Neuronal stem cell (in vitro differentiated cells): ENCODE results near the gene LGR5.

Source experiments
- DNase-seq: peaks from one replicate; pipeline ENCODE4 v3.0.0-alpha.2; 2013; ENCODE audit warnings: low spot score
- H2AFZ ChIP-seq: one replicate; pipeline ENCODE4 v1.6.1; 2013; ENCODE audit warnings: mild to moderate bottlenecking, low read length, inconsistent platforms
- H2AK5ac ChIP-seq: 2 replicates; pipeline ENCODE4 v1.6.1; 2013; ENCODE audit warnings: low read depth, mild to moderate bottlenecking, inconsistent platforms, low read length, moderate library complexity, mixed read lengths
- H2BK120ac ChIP-seq: 2 replicates; pipeline ENCODE4 v1.6.1; 2013; ENCODE audit warnings: low read depth, mild to moderate bottlenecking, inconsistent platforms, low read length, moderate library complexity, mixed read lengths
- H2BK12ac ChIP-seq: one replicate; pipeline ENCODE4 v1.6.1; 2013; ENCODE audit warnings: low read length, inconsistent platforms
- H2BK15ac ChIP-seq: 2 replicates; pipeline ENCODE4 v1.6.1; 2013; ENCODE audit warnings: mild to moderate bottlenecking, low read length, inconsistent platforms, mixed read lengths
- H2BK5ac ChIP-seq: one replicate; pipeline ENCODE4 v1.6.1; 2013; ENCODE audit warnings: inconsistent platforms, mild to moderate bottlenecking, low read length, moderate library complexity
- H3K14ac ChIP-seq: one replicate; pipeline ENCODE4 v1.6.1; 2013; ENCODE audit warnings: low read length, inconsistent platforms
- H3K18ac ChIP-seq: 2 replicates; pipeline ENCODE4 v1.6.1; 2013; ENCODE audit warnings: low read length, inconsistent platforms
- H3K23ac ChIP-seq: 2 replicates; pipeline ENCODE4 v1.6.1; 2013; ENCODE audit warnings: low read depth, mild to moderate bottlenecking, mixed read lengths, low read length, inconsistent platforms; ENCODE audit not compliant: poor library complexity
- H3K27ac ChIP-seq: replicated peaks from 3 replicates; pipeline ENCODE4 v1.5.1; 2013; ENCODE audit warnings: low read length, inconsistent platforms
- H3K27me3 ChIP-seq, 3 experiments: 2 replicates each; pipeline ENCODE4 v1.6.1; 2013; ENCODE audit warnings: low read length in 3 of 3, mild to moderate bottlenecking in 2 of 3, inconsistent platforms in 1 of 3, low read depth in 1 of 3, mixed read lengths in 1 of 3, moderate library complexity in 1 of 3; ENCODE audit not compliant: control insufficient read depth in 3 of 3, insufficient read depth in 3 of 3
- H3K36me3 ChIP-seq, 2 donors: replicated peaks in 1 of 2; 2 replicates each; pipeline ENCODE4 v1.6.1; 2013; ENCODE audit warnings: low read length in 2 of 2; ENCODE audit not compliant: control insufficient read depth in 2 of 2, insufficient read depth in 2 of 2
- H3K4ac ChIP-seq: 2 replicates; pipeline ENCODE4 v1.6.1; 2013; ENCODE audit warnings: inconsistent platforms, mild to moderate bottlenecking, low read length, moderate library complexity
- H3K4me1 ChIP-seq, 2 donors: 1 replicate in 1 of 2; 2 replicates in 1 of 2; pipeline ENCODE4 v1.6.1; 2013; ENCODE audit warnings: low read length in 2 of 2, low read depth in 1 of 2; ENCODE audit not compliant: control insufficient read depth in 2 of 2, insufficient read depth in 1 of 2
- H3K4me2 ChIP-seq: one replicate; pipeline ENCODE4 v1.6.1; 2013; ENCODE audit warnings: mild to moderate bottlenecking, low read length, inconsistent platforms; ENCODE audit not compliant: insufficient read depth, poor library complexity, severe bottlenecking
- H3K4me3 ChIP-seq, 2 donors: 2 replicates each; pipeline ENCODE4 v1.5.1; 2013; ENCODE audit warnings: low read length in 2 of 2, mild to moderate bottlenecking in 2 of 2, inconsistent platforms in 1 of 2, moderate library complexity in 1 of 2
- H3K79me1 ChIP-seq: one replicate; pipeline ENCODE4 v1.6.1; 2013; ENCODE audit warnings: low read depth, mild to moderate bottlenecking, inconsistent platforms, low read length, moderate library complexity
- H3K9ac ChIP-seq: one replicate; pipeline ENCODE4 v1.6.1; 2013; ENCODE audit warnings: mild to moderate bottlenecking, low read depth, low read length, inconsistent platforms; ENCODE audit not compliant: poor library complexity
- H3K9me3 ChIP-seq, 2 donors: replicated peaks in 1 of 2; 2 replicates each; pipeline versions ENCODE3 to v1.6.1; 2013; ENCODE audit warnings: low read length in 2 of 2, mild to moderate bottlenecking in 2 of 2, inconsistent platforms in 1 of 2, low read depth in 1 of 2, mixed read lengths in 1 of 2, moderate library complexity in 1 of 2; ENCODE audit not compliant: control insufficient read depth in 2 of 2, insufficient read depth in 1 of 2
- H4K8ac ChIP-seq: one replicate; pipeline ENCODE4 v1.6.1; 2013; ENCODE audit warnings: low read depth, mild to moderate bottlenecking, inconsistent platforms, low read length, moderate library complexity
- H4K91ac ChIP-seq: one replicate; pipeline ENCODE4 v1.6.1; 2013; ENCODE audit warnings: low read length, low read depth, mild to moderate bottlenecking, inconsistent platforms; ENCODE audit not compliant: poor library complexity
- WGBS, 2 donors: extraction: QIAGEN DNeasy Blood & Tissue Kit; methylation state at CpG; one replicate each; pipeline ENCODE4 v1.1.7; 2013; ENCODE audit warnings: missing lambda C conversion rate in 2 of 2, mixed read lengths in 1 of 2; ENCODE audit not compliant: insufficient read length in 2 of 2, insufficient replicate concordance in 1 of 2; ENCODE audit errors: extremely low coverage in 2 of 2; 5-methylcytosine and 5-hydroxymethylcytosine counted together

LGR5 gene

GRCh38 chr12:71594214-71594948 lies 154.8 kb downstream of the LGR5 start:
- Histone ChIP-seq H3K14ac (no peak overlapping the region), H3K9ac (no peak overlapping the region), H3K4me2 (no peak overlapping the region), H4K8ac (no peak overlapping the region), H3K4me3 (no peak overlapping the region), H2AFZ (peak overlapping the region; percentile 45), H3K9me3 (no peaks in the 10 kb centered on the region), H3K4me1 (peaks cover 0 to 3% of the 10 kb centered on the region in 2 donors), H3K27ac (no peak overlapping the region), H4K91ac (no peak overlapping the region), H3K4ac (no peak overlapping the region), H2BK15ac (no peak overlapping the region), H3K27me3 (no peaks in the 10 kb centered on the region), H2BK5ac (no peak overlapping the region), H2BK12ac (no peak overlapping the region), H3K79me1 (no peaks in the 10 kb centered on the region), H3K36me3 (no peaks in the 10 kb centered on the region), H2AK5ac (no peak overlapping the region), H2BK120ac (no peak overlapping the region), H3K23ac (no peak overlapping the region), H3K18ac (no peak overlapping the region)
- WGBS, 2 donors, result no CpG with 5 or more reads among the region's 5 CpGs
- no peak for DNase-seq

GRCh38 chr12:71599210-71599609 lies 159.6 kb downstream of the LGR5 start:
- Histone ChIP-seq H3K9ac (no peak overlapping the region), H3K9me3 (no peaks in the 10 kb centered on the region), H3K4me3 (no peak overlapping the region), H2BK5ac (no peak overlapping the region), H3K4me2 (no peak overlapping the region), H3K27me3 (no peaks in the 10 kb centered on the region), H4K91ac (no peak overlapping the region), H2AK5ac (no peak overlapping the region), H3K18ac (no peak overlapping the region), H2BK12ac (no peak overlapping the region), H3K79me1 (no peaks in the 10 kb centered on the region), H3K27ac (no peak overlapping the region), H3K23ac (no peak overlapping the region), H2BK120ac (no peak overlapping the region), H3K4ac (no peak overlapping the region), H2BK15ac (no peak overlapping the region), H3K14ac (no peak overlapping the region), H4K8ac (no peak overlapping the region), H2AFZ (no peak overlapping the region), H3K36me3 (no peaks in the 10 kb centered on the region), H3K4me1 (no peaks in the 10 kb centered on the region)
- no peak for DNase-seq

GRCh38 chr12:71601546-71601945 lies 161.9 kb downstream of the LGR5 start:
- no peak overlapping the region for H2AFZ ChIP-seq
- H3K27ac ChIP-seq, result no peak overlapping the region
- H2BK120ac ChIP-seq, result no peak overlapping the region
- H2AK5ac ChIP-seq, result no peak overlapping the region
- no peak for DNase-seq
- H3K9ac ChIP-seq, result no peak overlapping the region
- no peak overlapping the region for H3K23ac ChIP-seq
- no peak overlapping the region for H3K4ac ChIP-seq
- no peak overlapping the region for H3K14ac ChIP-seq
- no peak overlapping the region for H2BK15ac ChIP-seq
- no peak overlapping the region for H3K18ac ChIP-seq
- H3K27me3 ChIP-seq, result no peaks in the 10 kb centered on the region
- no peaks in the 10 kb centered on the region for H3K9me3 ChIP-seq
- no peak overlapping the region for H4K8ac ChIP-seq
- H2BK12ac ChIP-seq, result no peak overlapping the region
- no peak overlapping the region for H2BK5ac ChIP-seq
- no peak overlapping the region for H4K91ac ChIP-seq
- H3K4me1 ChIP-seq, result no peaks in the 10 kb centered on the region
- peaks cover 0 to 14% of the 10 kb centered on the region in 2 donors for H3K36me3 ChIP-seq
- H3K4me3 ChIP-seq, result no peak overlapping the region
- no peaks in the 10 kb centered on the region for H3K79me1 ChIP-seq
- no peak overlapping the region for H3K4me2 ChIP-seq

- Histone ChIP-seq H3K27ac (no peak overlapping the region), H3K4me3 (no peak overlapping the region), H2BK15ac (no peak overlapping the region), H2BK12ac (no peak overlapping the region), H2AK5ac (no peak overlapping the region), H3K14ac (no peak overlapping the region), H2AFZ (no peak overlapping the region), H4K91ac (no peak overlapping the region), H3K27me3 (no peaks in the 10 kb centered on the region), H3K4me1 (no peaks in the 10 kb centered on the region), H3K9me3 (no peaks in the 10 kb centered on the region), H4K8ac (no peak overlapping the region), H3K4me2 (no peak overlapping the region), H3K36me3 (peaks cover 0 to 28% of the 10 kb centered on the region in 2 donors), H2BK5ac (no peak overlapping the region), H2BK120ac (no peak overlapping the region), H3K18ac (no peak overlapping the region), H3K23ac (no peak overlapping the region), H3K4ac (no peak overlapping the region), H3K79me1 (no peaks in the 10 kb centered on the region), H3K9ac (no peak overlapping the region)
- no peak for DNase-seq
- no CpG with 5 or more reads among the region's 10 CpGs for WGBS, 2 donors
Observed at GRCh38 chr12:71602761-71603577, 163.4 kb downstream of the LGR5 start.
